B cell (primary cell): ENCODE results near the gene NET1. TPM values are rescaled to one million over a fixed set of nuclear protein-coding genes. Genes with fewer than 3 reads are reported as not detected.

Source experiments
- ATAC-seq: fragments of 200-7000 bp; cut with Tn5 transposase; one replicate; pipeline ENCODE4 v1.10.0; 2021; ENCODE audit warnings: low read depth, mild to moderate bottlenecking, moderate number of reproducible peaks, moderate library complexity
- CTCF ChIA-PET: fragments of 350-600 bp; sonication (Branson Sonifier 250); formaldehyde crosslinking; loops from one replicate; lab custom pipeline; 2021; ENCODE audit warnings: antibody characterized with exemption, inconsistent platforms; lab: Charles Lee
- POLR2A ChIA-PET: fragments of 350-600 bp; sonication (Branson Sonifier 250); formaldehyde crosslinking; loops from one replicate; lab custom pipeline; 2021; ENCODE audit warnings: antibody characterized with exemption; lab: Charles Lee
- DNase-seq: peaks from one replicate; pipeline ENCODE4 v3.0.0; 2013
- H2AFZ ChIP-seq: 2 replicates; pipeline ENCODE4 v1.6.1; 2012; ENCODE audit warnings: mild to moderate bottlenecking, low read depth, low read length; ENCODE audit not compliant: insufficient read depth, poor library complexity, severe bottlenecking
- H3K27ac ChIP-seq, 2 donors: 1 replicate in 1 of 2; 2 replicates in 1 of 2; pipeline ENCODE4 v1.5.1; 2012 to 2013; ENCODE audit warnings: low read length in 2 of 2, mild to moderate bottlenecking in 2 of 2, moderate library complexity in 1 of 2
- H3K27me3 ChIP-seq, 4 experiments: fragments of 200-600 bp in 1 of 4; sonication (generic) in 1 of 4; replicated peaks in 1 of 4; 1 replicate in 2 of 4; 2 replicates in 2 of 4; pipeline versions ENCODE4 v1.6.1 to v1.7.0; 2013 to 2016; ENCODE audit warnings: low read length in 3 of 4, mild to moderate bottlenecking in 2 of 4, mixed read lengths in 1 of 4, moderate library complexity in 1 of 4; ENCODE audit not compliant: insufficient read depth in 4 of 4, control insufficient read depth in 3 of 4; ENCODE audit errors: control extremely low read depth in 1 of 4
- H3K36me3 ChIP-seq, 2 experiments: replicated peaks in 1 of 2; 1 replicate in 1 of 2; 2 replicates in 1 of 2; pipeline versions ENCODE4 v1.6.1 to v1.7.1; 2013; ENCODE audit warnings: low read length in 1 of 2; ENCODE audit not compliant: insufficient read depth in 2 of 2, control insufficient read depth in 1 of 2; ENCODE audit errors: control extremely low read depth in 1 of 2, extremely low read depth in 1 of 2
- H3K4me1 ChIP-seq, 2 donors: fragments of 200-600 bp in 1 of 2; sonication (generic) in 1 of 2; 1 replicate in 1 of 2; 2 replicates in 1 of 2; pipeline versions ENCODE4 v1.5.1 to v1.6.1; 2013 to 2017; ENCODE audit warnings: low read length in 2 of 2; ENCODE audit not compliant: control insufficient read depth in 2 of 2, insufficient read depth in 2 of 2
- H3K4me2 ChIP-seq: replicated peaks from 2 replicates; pipeline ENCODE3; 2012; ENCODE audit warnings: mild to moderate bottlenecking, low read depth, low read length; ENCODE audit not compliant: poor library complexity, severe bottlenecking
- H3K4me3 ChIP-seq, 5 experiments: fragments of 200-600 bp in 1 of 5; sonication (generic) in 1 of 5; 1 replicate in 3 of 5; 2 replicates in 2 of 5; pipeline versions ENCODE4 v1.5.1 to v1.7.0; 2011 to 2016; ENCODE audit warnings: low read length in 4 of 5, mild to moderate bottlenecking in 4 of 5, low read depth in 2 of 5, control low read depth in 1 of 5, moderate library complexity in 1 of 5; ENCODE audit not compliant: insufficient read depth in 1 of 5; ENCODE audit errors: control extremely low read depth in 1 of 5, extremely low read depth in 1 of 5
- H3K79me2 ChIP-seq: fragments of 200-600 bp; sonication (generic); one replicate; pipeline ENCODE4 v1.6.0; 2016; ENCODE audit warnings: low read length; ENCODE audit not compliant: control insufficient read depth, insufficient read depth
- H3K9ac ChIP-seq: fragments of 200-600 bp; sonication (generic); 2 replicates; pipeline ENCODE4 v1.6.1; 2017; ENCODE audit warnings: mild to moderate bottlenecking, low read length, moderate library complexity
- H3K9me3 ChIP-seq, 3 donors: one replicate each; pipeline versions ENCODE4 v1.6.1 to v1.7.1; 2013; ENCODE audit warnings: low read length in 2 of 3; ENCODE audit not compliant: control insufficient read depth in 2 of 3, insufficient read depth in 1 of 3; ENCODE audit errors: control extremely low read depth in 1 of 3
- H4K20me1 ChIP-seq: 2 replicates; pipeline ENCODE4 v1.6.0; 2012; ENCODE audit warnings: mild to moderate bottlenecking, low read length; ENCODE audit not compliant: insufficient read depth, control insufficient read depth, poor library complexity, severe bottlenecking
- H3K27ac Mint-ChIP-seq: one replicate; pipeline ENCODE4 v1.8.0; 2021; ENCODE audit warnings: mixed read lengths
- H3K27me3 Mint-ChIP-seq: one replicate; pipeline ENCODE4 v1.8.0; 2021; ENCODE audit warnings: mixed read lengths
- H3K4me1 Mint-ChIP-seq: one replicate; pipeline ENCODE4 v1.8.0; 2021; ENCODE audit warnings: mixed read lengths
- H3K4me3 Mint-ChIP-seq: one replicate; pipeline ENCODE4 v1.8.0; 2021; ENCODE audit warnings: mixed read lengths
- H3K9me3 Mint-ChIP-seq: one replicate; pipeline ENCODE4 v1.8.0; 2022; ENCODE audit warnings: mixed read lengths; ENCODE audit not compliant: insufficient read depth
- EZH2 ChIP-seq: IDR thresholded peaks from 2 replicates; pipeline ENCODE4 v1.6.1; 2012; ENCODE audit warnings: borderline replicate concordance, low read depth, mild to moderate bottlenecking, moderate library complexity, low read length; ENCODE audit not compliant: insufficient read depth, poor library complexity, severe bottlenecking
- WGBS: methylation state at CpG from one replicate; pipeline ENCODE4 v1.1.5; 2013; ENCODE audit warnings: missing lambda C conversion rate; ENCODE audit not compliant: insufficient coverage; 5-methylcytosine and 5-hydroxymethylcytosine counted together
- intact Hi-C: fragments of 100-400 bp; cut with micrococcal nuclease; formaldehyde crosslinking; loops from one replicate; pipeline ENCODE4 v1.10.0; 2022
- polyA plus RNA-seq: library from polyadenylated mRNA; depleted of rRNA; stranded (reverse); fragments of >200 nt; gene quantifications from 2 replicates; pipeline ENCODE4 v1.2.3, GENCODE V29; 2012
- total RNA-seq, 2 donors: library from RNA; stranded (reverse); fragments of 120-200 nt in 1 of 2; gene quantifications; 1 replicate in 1 of 2; 2 replicates in 1 of 2; pipeline versions ENCODE4 v1.2.3 to v1.2.4, GENCODE V29; 2013 to 2022
- TF ChIP-seq, protein P1 (sequence below): fragments of 200-600 bp; IDR thresholded peaks from one replicate; pipeline ENCODE4 v1.8.0; 2022; ENCODE audit warnings: antibody characterized with exemption, mild to moderate bottlenecking

The NET1 gene
- total and polyA plus RNA-seq, 2 donors (not counting 1 experiment from before 2014, with no cell fraction given): 3.5 to 6.4 TPM

DNA sequence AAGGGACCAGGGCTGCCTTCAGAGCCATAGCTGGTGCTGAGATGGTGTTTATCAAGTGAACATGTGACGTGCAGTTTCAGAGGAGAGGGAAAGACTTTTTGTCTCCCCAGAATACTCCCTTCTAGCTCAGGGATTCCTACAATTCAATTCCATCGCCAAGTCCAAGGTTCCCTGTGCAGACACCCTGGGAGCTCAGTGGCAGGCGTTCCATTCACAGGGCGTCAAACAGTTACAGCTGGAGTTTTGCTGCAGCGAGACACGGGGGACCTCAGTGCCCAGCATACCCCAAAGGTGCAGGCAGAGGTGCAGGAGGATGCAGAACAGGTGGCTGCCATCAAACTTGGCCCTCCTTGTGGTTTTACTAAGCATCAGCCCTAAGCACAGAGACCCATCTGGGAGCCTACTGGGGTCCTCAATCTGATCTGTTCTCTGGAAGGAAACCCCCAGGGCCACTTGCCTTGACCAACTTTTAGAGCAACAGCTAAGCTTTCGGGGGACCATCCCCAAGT, 87.9 kb downstream of the NET1 start:
- Histone ChIP-seq H2AFZ (no peak overlapping the region), H3K79me2 (no peaks in the 10 kb centered on the region), H3K4me3 (no peak overlapping the region), H3K9me3 (no peaks in the 10 kb centered on the region), H3K9ac (no peak overlapping the region), H3K27me3 (peaks cover 0 to 2% (median 0%) of the 10 kb centered on the region in 4 experiments), H4K20me1 (no peaks in the 10 kb centered on the region), H3K4me2 (no peak overlapping the region), H3K36me3 (no peaks in the 10 kb centered on the region), H3K27ac (no peak overlapping the region), H3K4me1 (no peaks in the 10 kb centered on the region)
- WGBS: 91% methylated on average over 5 of the region's 7 CpGs
- no peak for TF ChIP-seq EZH2
- TF ChIP-seq, protein P1, sequence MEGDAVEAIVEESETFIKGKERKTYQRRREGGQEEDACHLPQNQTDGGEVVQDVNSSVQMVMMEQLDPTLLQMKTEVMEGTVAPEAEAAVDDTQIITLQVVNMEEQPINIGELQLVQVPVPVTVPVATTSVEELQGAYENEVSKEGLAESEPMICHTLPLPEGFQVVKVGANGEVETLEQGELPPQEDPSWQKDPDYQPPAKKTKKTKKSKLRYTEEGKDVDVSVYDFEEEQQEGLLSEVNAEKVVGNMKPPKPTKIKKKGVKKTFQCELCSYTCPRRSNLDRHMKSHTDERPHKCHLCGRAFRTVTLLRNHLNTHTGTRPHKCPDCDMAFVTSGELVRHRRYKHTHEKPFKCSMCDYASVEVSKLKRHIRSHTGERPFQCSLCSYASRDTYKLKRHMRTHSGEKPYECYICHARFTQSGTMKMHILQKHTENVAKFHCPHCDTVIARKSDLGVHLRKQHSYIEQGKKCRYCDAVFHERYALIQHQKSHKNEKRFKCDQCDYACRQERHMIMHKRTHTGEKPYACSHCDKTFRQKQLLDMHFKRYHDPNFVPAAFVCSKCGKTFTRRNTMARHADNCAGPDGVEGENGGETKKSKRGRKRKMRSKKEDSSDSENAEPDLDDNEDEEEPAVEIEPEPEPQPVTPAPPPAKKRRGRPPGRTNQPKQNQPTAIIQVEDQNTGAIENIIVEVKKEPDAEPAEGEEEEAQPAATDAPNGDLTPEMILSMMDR: no peak
- H3K4me3 Mint-ChIP-seq: no peak overlapping the region
- H3K27me3 Mint-ChIP-seq: peaks cover 11% of the 10 kb centered on the region
- no peak for ATAC-seq
- intact Hi-C loops: no loop called here
- no peak for DNase-seq
- H3K4me1 Mint-ChIP-seq: no peaks in the 10 kb centered on the region
- ChIA-PET CTCF (interaction anchor here (1.4 kb wide), 1 partner anchor 122 kb away, joined by 4 read pairs; no protein-coding TSS in a partner anchor), POLR2A (no interaction called here)
- no peaks in the 10 kb centered on the region for H3K9me3 Mint-ChIP-seq
- no peak overlapping the region for H3K27ac Mint-ChIP-seq

DNA sequence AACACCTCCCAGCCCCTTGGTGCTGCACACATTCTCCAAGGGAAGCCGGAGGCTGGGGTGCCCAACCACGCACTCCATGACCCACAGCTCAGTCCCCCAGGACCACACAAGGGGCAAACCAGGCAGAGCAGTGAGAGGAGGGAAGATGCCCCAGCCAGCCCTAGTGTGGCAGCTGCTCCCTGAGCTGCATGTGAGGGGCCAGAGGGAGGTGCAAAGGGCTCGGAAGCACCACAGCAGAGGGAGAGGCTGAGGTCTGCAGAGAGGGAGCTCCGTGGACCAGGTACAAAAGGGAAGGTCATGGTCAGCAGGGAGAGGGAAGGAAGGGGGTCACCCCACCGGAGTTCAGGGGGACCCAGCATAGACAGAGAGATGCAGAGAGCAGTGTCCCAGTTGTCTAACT, 88.6 kb downstream of the NET1 start:
- TF ChIP-seq, protein P1: no peak
- no peak for TF ChIP-seq EZH2
- H3K27me3 ChIP-seq: peaks cover 0 to 2% (median 0%) of the 10 kb centered on the region in 4 experiments
- Mint-ChIP-seq H3K4me1 (no peaks in the 10 kb centered on the region), H3K9me3 (no peaks in the 10 kb centered on the region), H3K27me3 (peaks cover 14% of the 10 kb centered on the region), H3K27ac (no peak overlapping the region), H3K4me3 (no peak overlapping the region)
- H3K4me2 ChIP-seq: no peak overlapping the region
- H3K4me3 ChIP-seq: no peak overlapping the region
- no peak for ATAC-seq
- DNase-seq: no peak
- H3K4me1 ChIP-seq: no peaks in the 10 kb centered on the region
- H3K36me3 ChIP-seq: no peaks in the 10 kb centered on the region
- no peaks in the 10 kb centered on the region for H3K79me2 ChIP-seq
- no peak overlapping the region for H2AFZ ChIP-seq
- intact Hi-C loops: no loop called here
- H3K9ac ChIP-seq: no peak overlapping the region
- POLR2A ChIA-PET: no interaction called here
- 74% methylated on average over 4 of the region's 5 CpGs for WGBS
- H3K27ac ChIP-seq: no peak overlapping the region
- CTCF ChIA-PET: interaction anchor here (1.4 kb wide), 1 partner anchor 122 kb away, joined by 4 read pairs; no protein-coding TSS in a partner anchor
- no peaks in the 10 kb centered on the region for H3K9me3 ChIP-seq
- no peaks in the 10 kb centered on the region for H4K20me1 ChIP-seq
